Measurements from ENCODE around the gene CISD3.

CISD3 gene

GRCh38 chr17:38729886-38730525, at the start of gene CISD3:
Gene CISD3, plus strand, starts transcription at chr17:38730341. Its CDS starts 18 bp downstream, at chr17:38730359.
- DNase-seq, result peak; percentile 85 to 86

GRCh38 chr17:38681096-38681495, 49.0 kb upstream of the CISD3 start:
- no peak for DNase-seq

GRCh38 chr17:38685491-38685890, 44.6 kb upstream of the CISD3 start:
- DNase-seq, result no peak

- no peak for DNase-seq
Measured at GRCh38 chr17:38687286-38687685, 42.9 kb upstream of the CISD3 start.

GRCh38 chr17:38690386-38690785, 39.8 kb upstream of the CISD3 start:
- DNase-seq, result no peak

GRCh38 chr17:38691154-38691553, 39.0 kb upstream of the CISD3 start:
- no peak for DNase-seq

GRCh38 chr17:38693700-38694329, 36.3 kb upstream of the CISD3 start:
- DNase-seq, result no peak

- no peak for DNase-seq
Measured at GRCh38 chr17:38697061-38697820, 32.9 kb upstream of the CISD3 start.

- DNase-seq, result no peak
Measured at GRCh38 chr17:38698760-38699159, 31.4 kb upstream of the CISD3 start.

- DNase-seq, result peak; percentile 88 to 91
Measured at GRCh38 chr17:38701504-38702165, 28.5 kb upstream of the CISD3 start.

- peak; percentile 81 to 85 for DNase-seq
Measured at GRCh38 chr17:38702166-38702915, 27.8 kb upstream of the CISD3 start.

- peak; percentile 45 to 54 for DNase-seq
Measured at GRCh38 chr17:38702916-38703741, 27.0 kb upstream of the CISD3 start.

GRCh38 chr17:38703742-38704605, 26.2 kb upstream of the CISD3 start:
- DNase-seq, result peak; percentile 90 to 94

GRCh38 chr17:38704606-38705522, 25.3 kb upstream of the CISD3 start, which contains the start of gene MLLT6:
Gene MLLT6, plus strand, starts transcription at chr17:38705273. Its CDS starts 360 bp downstream, at chr17:38705633.
- peak; percentile 67 to 72 for DNase-seq

- DNase-seq, result no peak
Measured at GRCh38 chr17:38705523-38705802, 24.7 kb upstream of the CISD3 start.

GRCh38 chr17:38705803-38706504, 24.2 kb upstream of the CISD3 start:
- peak; percentile 36 to 47 for DNase-seq

GRCh38 chr17:38706505-38707216, 23.5 kb upstream of the CISD3 start:
- DNase-seq, result peak; percentile 40 to 53

- no peak for DNase-seq
Measured at GRCh38 chr17:38707678-38708351, 22.3 kb upstream of the CISD3 start.
